Ectodermal cell (in vitro differentiated cells): Measurements from ENCODE around the gene LHFPL3.

Source experiments
- H3K27ac ChIP-seq: 2 replicates; pipeline ENCODE4 v1.7.0; 2013; ENCODE audit warnings: mild to moderate bottlenecking, low read depth, low read length; ENCODE audit not compliant: insufficient read depth, poor library complexity, severe bottlenecking
- H3K27me3 ChIP-seq: 2 replicates; pipeline ENCODE4 v1.7.0; 2013; ENCODE audit warnings: mild to moderate bottlenecking, low read length; ENCODE audit not compliant: insufficient read depth, control insufficient read depth, poor library complexity, severe bottlenecking
- H3K36me3 ChIP-seq: one replicate; pipeline ENCODE4 v1.7.0; 2013; ENCODE audit warnings: low read length; ENCODE audit not compliant: control insufficient read depth, insufficient read depth
- H3K4me1 ChIP-seq: one replicate; pipeline ENCODE4 v1.7.0; 2013; ENCODE audit warnings: low read length; ENCODE audit not compliant: control insufficient read depth, insufficient read depth
- H3K4me3 ChIP-seq: 2 replicates; pipeline ENCODE4 v1.7.0; 2013; ENCODE audit warnings: low read depth, low read length, control low read depth; ENCODE audit not compliant: insufficient read depth
- H3K9me3 ChIP-seq: 2 replicates; pipeline ENCODE4 v1.7.0; 2013; ENCODE audit warnings: mild to moderate bottlenecking, low read length, moderate library complexity; ENCODE audit not compliant: control insufficient read depth
- WGBS, 2 experiments: methylation state at CpG; one replicate each; pipeline ENCODE4 v1.1.7; 2013; ENCODE audit warnings: missing lambda C conversion rate in 2 of 2; 5-methylcytosine and 5-hydroxymethylcytosine counted together

LHFPL3 gene

DNA sequence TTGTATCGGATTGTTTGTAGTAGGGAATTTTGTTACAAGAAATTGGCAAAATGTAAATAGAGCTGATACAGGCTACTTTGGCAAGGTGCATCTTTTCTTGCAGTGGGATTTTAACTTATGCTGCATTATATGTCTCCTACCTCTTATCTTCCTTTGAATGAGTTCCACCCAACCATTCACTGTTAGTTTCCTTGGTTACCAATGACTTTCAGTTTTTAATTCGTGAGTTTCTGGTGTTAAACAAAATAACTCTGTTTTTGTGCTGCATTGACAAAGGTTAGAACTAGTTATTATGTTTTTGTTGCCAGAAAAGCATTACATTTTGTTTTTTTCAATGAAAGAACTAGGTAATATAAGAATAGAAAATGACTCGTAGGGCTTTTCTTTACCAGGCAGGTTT is 327.2 kb downstream of the LHFPL3 start:
- Histone ChIP-seq H3K27me3 (no peaks in the 10 kb centered on the region), H3K9me3 (no peaks in the 10 kb centered on the region), H3K36me3 (no peaks in the 10 kb centered on the region), H3K27ac (no peak overlapping the region), H3K4me1 (no peaks in the 10 kb centered on the region), H3K4me3 (no peak overlapping the region)
- 71% methylated on average over 2 to 3 of the region's 3 CpGs for WGBS, 2 experiments

DNA sequence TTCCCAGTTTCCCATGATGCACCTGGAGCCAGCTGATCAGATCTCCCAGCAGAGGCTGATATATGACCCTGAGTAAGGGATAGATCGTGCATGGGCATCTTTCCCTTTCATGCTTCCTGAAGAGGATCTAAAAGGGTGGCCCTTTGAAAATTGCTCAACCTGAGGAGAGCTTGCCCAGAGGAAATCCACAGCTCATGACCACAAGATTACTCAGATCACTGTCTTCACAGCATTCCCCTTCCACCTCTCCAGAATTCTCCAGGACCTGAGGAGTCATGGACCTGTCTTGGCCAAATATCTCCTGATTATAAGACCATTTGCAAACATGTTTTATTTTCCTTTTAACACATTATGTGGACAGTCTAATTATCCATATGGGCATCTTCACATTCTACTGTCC is 328.1 kb downstream of the LHFPL3 start:
- H3K4me1 ChIP-seq = no peaks in the 10 kb centered on the region
- no peaks in the 10 kb centered on the region for H3K27me3 ChIP-seq
- H3K9me3 ChIP-seq = no peaks in the 10 kb centered on the region
- 93 to 96% methylated on average over 1 of the region's 1 CpG for WGBS, 2 experiments
- no peak overlapping the region for H3K4me3 ChIP-seq
- H3K36me3 ChIP-seq = no peaks in the 10 kb centered on the region
- H3K27ac ChIP-seq = no peak overlapping the region

DNA sequence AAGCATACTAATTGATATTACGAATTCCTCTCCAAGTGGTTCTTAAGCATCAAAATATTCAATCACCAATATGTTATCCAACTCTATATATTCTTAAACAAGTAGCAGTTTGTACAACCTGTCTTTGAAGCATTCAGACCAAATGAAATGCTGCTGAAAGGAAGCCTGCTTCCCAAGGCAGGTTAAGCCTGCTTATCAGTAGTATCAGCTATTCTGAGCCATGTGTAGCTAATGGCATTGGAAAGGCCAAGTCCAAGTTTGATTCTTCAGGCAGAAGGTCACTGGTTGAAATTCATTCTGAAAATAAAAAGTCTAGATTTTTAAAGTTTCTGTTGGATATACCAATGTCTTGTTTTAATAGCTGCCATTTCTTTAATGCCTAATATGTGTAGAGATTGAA is 328.7 kb downstream of the LHFPL3 start:
- Histone ChIP-seq H3K9me3 (no peaks in the 10 kb centered on the region), H3K4me3 (no peak overlapping the region), H3K4me1 (no peaks in the 10 kb centered on the region), H3K36me3 (no peaks in the 10 kb centered on the region), H3K27me3 (no peaks in the 10 kb centered on the region), H3K27ac (no peak overlapping the region)
- WGBS, 2 experiments = 87 to 97% methylated on average over 1 of the region's 1 CpG

DNA sequence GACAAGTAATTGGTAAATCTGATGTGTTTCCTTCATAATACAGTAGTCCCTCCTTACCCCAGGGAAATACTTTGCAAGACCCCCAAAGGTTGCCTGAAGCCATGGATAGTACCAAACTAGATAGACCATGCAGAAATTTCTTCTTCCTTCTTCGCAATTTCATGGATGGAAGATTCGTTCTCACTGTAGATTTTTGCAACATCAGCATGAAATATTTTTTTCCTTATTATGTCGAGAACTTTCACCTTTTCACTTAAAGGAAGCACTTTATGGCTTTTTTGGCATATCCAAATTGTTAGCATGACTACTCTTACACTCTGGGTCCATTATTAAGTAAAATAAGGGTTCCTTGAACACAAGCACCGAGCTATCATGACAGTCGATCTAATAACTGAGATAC is 333.2 kb downstream of the LHFPL3 start:
- Histone ChIP-seq H3K27me3 (no peaks in the 10 kb centered on the region), H3K27ac (no peak overlapping the region), H3K4me1 (no peaks in the 10 kb centered on the region), H3K4me3 (no peak overlapping the region), H3K36me3 (no peaks in the 10 kb centered on the region), H3K9me3 (no peaks in the 10 kb centered on the region)
- 71 to 75% methylated on average over 5 of the region's 5 CpGs for WGBS, 2 experiments

DNA sequence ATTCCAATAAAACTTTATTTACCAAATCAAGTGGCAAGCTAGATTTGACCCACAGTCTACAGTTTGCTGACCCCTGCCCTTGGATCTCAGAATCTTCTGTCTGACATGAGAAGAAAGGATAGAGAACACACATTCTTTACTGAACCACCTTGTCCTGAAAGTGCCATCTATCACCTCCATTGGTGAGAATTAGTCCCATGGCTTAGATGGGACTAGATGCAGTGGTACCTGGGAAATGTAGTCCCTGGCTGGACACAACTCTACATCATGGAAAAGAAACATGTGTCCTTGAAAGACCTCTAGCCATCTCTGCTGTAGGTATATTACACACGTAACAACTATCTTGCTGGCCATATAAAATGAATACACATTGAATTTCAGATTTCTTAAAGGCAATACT is 336.2 kb downstream of the LHFPL3 start:
- Histone ChIP-seq H3K27ac (no peak overlapping the region), H3K36me3 (no peaks in the 10 kb centered on the region), H3K4me1 (no peaks in the 10 kb centered on the region), H3K27me3 (no peaks in the 10 kb centered on the region), H3K4me3 (no peak overlapping the region), H3K9me3 (no peaks in the 10 kb centered on the region)
- WGBS, 2 experiments = 83 to 91% methylated on average over 1 of the region's 1 CpG

DNA sequence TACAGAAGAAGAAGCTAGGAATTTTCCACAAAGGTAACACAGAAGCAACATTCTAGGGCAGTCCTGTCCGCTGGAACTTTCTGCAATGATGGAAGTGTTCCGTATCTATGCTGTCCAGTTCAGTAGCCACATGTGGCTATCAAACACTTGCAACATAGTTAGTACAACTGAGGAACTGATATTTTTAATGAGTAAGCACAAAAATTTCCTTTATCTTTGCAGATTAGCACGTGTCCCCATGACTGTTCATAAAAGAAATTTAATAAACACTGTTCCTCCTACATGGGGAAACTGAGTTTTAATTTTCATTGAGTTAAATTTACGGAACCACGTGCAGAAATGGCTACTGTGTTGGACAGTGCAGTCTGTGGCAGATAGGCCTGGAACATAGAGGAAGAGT is 349.2 kb downstream of the LHFPL3 start:
- H3K4me1 ChIP-seq = no peaks in the 10 kb centered on the region
- H3K27ac ChIP-seq = no peak overlapping the region
- H3K27me3 ChIP-seq = no peaks in the 10 kb centered on the region
- no peak overlapping the region for H3K4me3 ChIP-seq
- H3K36me3 ChIP-seq = no peaks in the 10 kb centered on the region
- WGBS, 2 experiments = 87 to 96% methylated on average over 4 to 5 of the region's 5 CpGs
- no peaks in the 10 kb centered on the region for H3K9me3 ChIP-seq

DNA sequence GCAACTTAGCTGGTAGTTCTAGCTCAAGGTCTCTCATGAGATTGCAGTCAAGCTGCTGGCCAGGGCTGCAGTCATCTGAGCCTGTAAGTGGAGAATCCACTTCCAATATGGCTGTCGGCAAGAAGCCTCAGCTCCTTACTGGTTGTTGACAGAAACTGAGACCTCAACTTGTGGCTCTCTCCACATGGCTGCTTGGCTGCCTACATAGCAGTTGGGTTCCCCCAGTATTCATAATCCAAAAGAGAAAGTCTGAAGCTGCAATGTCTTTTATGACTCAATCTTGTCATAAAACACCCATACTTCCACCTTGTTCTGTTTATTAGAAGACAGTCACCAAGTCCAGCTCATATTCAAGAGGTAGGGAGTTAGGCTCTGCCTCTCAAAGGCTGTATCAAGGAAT is 350.7 kb downstream of the LHFPL3 start:
- WGBS, 2 experiments = 95 to 97% methylated on average over 1 of the region's 1 CpG

DNA sequence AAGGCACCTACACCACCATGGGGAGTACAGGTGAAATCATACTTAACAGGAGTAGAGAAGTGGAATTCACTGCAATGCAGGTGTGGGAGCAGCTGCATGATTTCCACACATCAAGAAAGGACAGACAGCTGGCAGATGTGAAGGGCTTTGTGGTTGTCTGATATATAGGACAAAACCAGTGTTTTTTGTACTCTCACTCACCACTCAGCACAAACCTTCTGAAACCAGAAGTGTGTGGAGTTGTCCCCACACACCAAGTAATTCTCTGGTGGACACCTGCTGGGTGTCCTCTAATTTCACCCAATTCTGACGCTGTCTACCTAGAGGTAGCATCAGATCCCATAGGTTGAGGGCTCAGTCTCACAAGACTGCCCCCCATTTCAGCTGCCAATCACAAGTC is 357.9 kb downstream of the LHFPL3 start:
- Histone ChIP-seq H3K27me3 (no peaks in the 10 kb centered on the region), H3K36me3 (no peaks in the 10 kb centered on the region), H3K9me3 (no peaks in the 10 kb centered on the region), H3K4me1 (no peaks in the 10 kb centered on the region), H3K27ac (no peak overlapping the region), H3K4me3 (no peak overlapping the region)
- WGBS, 2 experiments = 87 to 93% methylated on average over 1 of the region's 1 CpG

More for the DNA sequence above, 350.7 kb downstream of the LHFPL3 start:
- no peaks in the 10 kb centered on the region for H3K27me3 ChIP-seq
- no peak overlapping the region for H3K4me3 ChIP-seq
- no peaks in the 10 kb centered on the region for H3K4me1 ChIP-seq
- no peaks in the 10 kb centered on the region for H3K9me3 ChIP-seq
- no peaks in the 10 kb centered on the region for H3K36me3 ChIP-seq
- H3K27ac ChIP-seq = no peak overlapping the region

DNA sequence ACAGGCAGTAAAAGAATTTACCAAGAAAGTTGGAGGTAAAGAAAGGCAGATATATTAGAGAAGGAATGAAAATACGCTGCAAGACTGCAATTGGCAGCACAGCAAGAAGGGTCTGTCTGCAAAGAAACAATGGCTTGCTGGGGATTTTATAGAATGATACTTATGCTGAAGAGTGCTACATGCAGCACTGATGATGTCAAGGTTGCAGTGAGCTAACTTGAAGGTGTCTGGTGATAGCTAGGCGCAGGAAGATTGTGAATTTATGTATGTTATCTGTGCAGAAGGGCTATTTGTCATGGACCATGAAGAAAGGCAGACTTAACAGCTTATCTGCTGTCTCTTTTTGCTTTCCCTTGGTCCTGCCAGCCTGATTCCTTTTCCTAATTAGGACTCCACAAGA is 366.3 kb downstream of the LHFPL3 start:
- 93 to 97% methylated on average over 2 of the region's 2 CpGs for WGBS, 2 experiments
- Histone ChIP-seq H3K4me1 (no peaks in the 10 kb centered on the region), H3K9me3 (no peaks in the 10 kb centered on the region), H3K27me3 (no peaks in the 10 kb centered on the region), H3K36me3 (no peaks in the 10 kb centered on the region), H3K4me3 (no peak overlapping the region), H3K27ac (no peak overlapping the region)

DNA sequence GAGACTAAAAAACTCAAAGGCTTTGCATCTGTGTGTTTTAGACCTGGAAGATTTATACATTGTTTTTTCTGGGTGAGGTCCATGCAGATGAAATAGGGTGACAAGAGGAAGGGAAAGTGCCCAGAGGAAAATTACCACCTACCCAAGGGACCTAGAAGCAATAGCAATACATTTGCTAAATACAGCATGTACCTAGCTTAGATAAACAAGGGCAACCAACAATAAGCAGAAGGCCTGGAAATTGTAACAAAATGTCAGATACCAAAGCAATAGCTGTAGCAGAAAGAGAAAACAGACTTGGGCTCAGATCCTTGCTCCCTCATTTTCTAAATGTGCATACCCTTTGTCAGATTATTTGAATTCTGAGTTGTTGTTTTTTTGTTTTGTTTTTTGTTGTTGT is 367.2 kb downstream of the LHFPL3 start:
- no peaks in the 10 kb centered on the region for H3K27me3 ChIP-seq
- H3K9me3 ChIP-seq = no peaks in the 10 kb centered on the region
- H3K4me3 ChIP-seq = no peak overlapping the region
- H3K27ac ChIP-seq = no peak overlapping the region
- H3K4me1 ChIP-seq = no peaks in the 10 kb centered on the region
- no peaks in the 10 kb centered on the region for H3K36me3 ChIP-seq

DNA sequence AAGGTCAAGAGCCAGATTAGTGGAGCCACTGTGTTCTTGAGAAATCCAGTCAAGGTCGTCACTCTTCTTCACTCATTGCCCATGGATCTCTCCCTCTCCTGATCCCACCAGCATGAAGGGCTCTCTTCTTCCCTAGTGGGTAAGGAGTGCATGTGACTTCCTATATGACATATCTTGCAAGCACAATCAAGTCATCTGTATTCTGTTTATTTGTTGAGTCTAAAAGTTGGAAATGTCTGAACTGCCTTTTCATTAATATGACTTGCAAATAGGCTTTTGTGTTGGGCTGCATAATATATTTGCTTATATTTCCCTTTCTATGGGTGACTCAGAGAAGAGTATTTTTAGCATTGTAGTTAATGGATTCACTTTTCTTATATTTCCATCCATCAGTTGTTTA is 371.9 kb downstream of the LHFPL3 start:
- Histone ChIP-seq H3K4me1 (no peaks in the 10 kb centered on the region), H3K4me3 (no peak overlapping the region), H3K27me3 (no peaks in the 10 kb centered on the region), H3K27ac (no peak overlapping the region), H3K36me3 (no peaks in the 10 kb centered on the region), H3K9me3 (no peaks in the 10 kb centered on the region)
- WGBS, 2 experiments = 95 to 100% methylated on average over 1 of the region's 1 CpG
